ENCODE results near the gene LGR6. TPM values are rescaled to one million over a fixed set of nuclear protein-coding genes. Genes with fewer than 3 reads are reported as not detected.

Gene LGR6
- total and polyA plus RNA-seq, 10 of the 15 experiments (the other 5 are each of a cell fraction or from before 2014, with no cell fraction given), result not detected

- no peaks in the 10 kb centered on the region for H4K20me1 ChIP-seq (ENCODE audit: control insufficient read depth, insufficient read depth)
- CTCF ChIA-PET, result interaction anchor here (2.0 kb wide), 1 partner anchor 34 kb away, joined by 4 read pairs; no protein-coding TSS in a partner anchor
- no peak overlapping the region for H3K4me2 ChIP-seq (ENCODE audit: control insufficient read depth, insufficient read depth)
- H3K4me3 ChIP-seq, result no peak overlapping the region
- no peaks in the 10 kb centered on the region for H3K36me3 ChIP-seq (ENCODE audit: control insufficient read depth in 2 of 2, insufficient read depth in 2 of 2, low read length in 1 of 2)
- H3K9me3 ChIP-seq (replicated peaks; ENCODE audit: control insufficient read depth, insufficient read depth, low read length), result no peaks in the 10 kb centered on the region
- intact Hi-C loops (cut with micrococcal nuclease; ENCODE audit: unreplicated experiment), result no loop called here
- no peaks in the 10 kb centered on the region for H3K79me2 ChIP-seq (ENCODE audit: control insufficient read depth, insufficient read depth, low read length)
- POLR2A ChIA-PET, result no interaction called here
- no peak overlapping the region for H3K27ac ChIP-seq (ENCODE audit: control insufficient read depth, insufficient read depth)
- peaks cover 3% of the 10 kb centered on the region; the same call in 1 of the 2 replicates for H3K4me1 ChIP-seq (ENCODE audit: control insufficient read depth, insufficient read depth, low read length)
- no peak overlapping the region for H2AFZ ChIP-seq (ENCODE audit: control insufficient read depth, low read depth, low read length)
- RAD21 ChIA-PET (ENCODE audit: unreplicated experiment), result no interaction called here
- FAIRE-seq (no peak), DNase-seq (ENCODE audit: low read depth, low spot score) (no peak), ATAC-seq (no peak)
- H3K9ac ChIP-seq (ENCODE audit: control insufficient read depth, insufficient read depth, low read length), result no peak overlapping the region
- 26% methylated on average over 7 of the region's 7 CpGs for WGBS (ENCODE audit: insufficient coverage, insufficient replicate concordance, low lambda C conversion rate, missing lambda C conversion rate)
- H3K27me3 ChIP-seq (replicated peaks in 1 of 2; ENCODE audit: control insufficient read depth in 2 of 2, insufficient read depth in 2 of 2, low read length in 1 of 2), result peaks cover 0 to 3% of the 10 kb centered on the region in 2 experiments; a peak in 3 of 4 replicates
- SMC1A ChIA-PET (ENCODE audit: uncharacterized antibody, unreplicated experiment), result interaction anchor here (0.7 kb wide), 1 partner anchor 161 kb away, joined by 3 read pairs; no protein-coding TSS in a partner anchor
- in situ Hi-C loops (cut with MboI), result no loop called here
- no TSS peak for BruUV-seq (replicated peaks)
- TF ChIP-seq MYC (IDR thresholded peaks at IDR 0.05; ENCODE audit: insufficient read depth, insufficient read length, insufficient replicate concordance, low read length, severe bottlenecking) (no peak), PKNOX1 (IDR thresholded peaks at IDR 0.05) (no peak), HDAC6 (IDR thresholded peaks at IDR 0.05; ENCODE audit: unreplicated experiment) (no peak), YY1 (IDR thresholded peaks at IDR 0.05; ENCODE audit: low read depth, low read length) (no peak), SKIL (IDR thresholded peaks at IDR 0.05; ENCODE audit: low read depth, poor library complexity, severe bottlenecking) (no peak), IRF4 (IDR thresholded peaks at IDR 0.05; ENCODE audit: low read depth, low read length) (no peak), E2F8 (IDR thresholded peaks at IDR 0.05; ENCODE audit: low read depth, partially characterized antibody) (no peak), NBN (IDR thresholded peaks at IDR 0.05) (no peak), SMAD5 (IDR thresholded peaks at IDR 0.05; ENCODE audit: low read depth) (no peak), CHD4 (IDR thresholded peaks at IDR 0.05) (no peak), ETV6 (conservative IDR thresholded peaks at IDR 0.05 in 1 of 2, IDR thresholded peaks at IDR 0.05 in 1 of 2; ENCODE audit: borderline replicate concordance in 1 of 2, low read depth in 1 of 2) (no peak), CEBPB (IDR thresholded peaks at IDR 0.05; ENCODE audit: borderline replicate concordance in 1 of 2, low read depth in 2 of 2, low read length in 2 of 2) (no peak), ZBTB11 (CRISPR knock-in tag; IDR thresholded peaks at IDR 0.05) (no peak), EED (IDR thresholded peaks at IDR 0.05; ENCODE audit: low read depth) (no peak)
These were observed 29.7 kb downstream of the LGR6 start for GRCh38 chr1:202223121-202223860.
